ENCODE measurements around the gene KY. TPM values are rescaled to one million over a fixed set of nuclear protein-coding genes. Genes with fewer than 3 reads are reported as not detected.

The KY gene
- total and polyA plus RNA-seq, 2 of the 13 experiments (the other 11 are each of a cell fraction or from before 2014, with no cell fraction given) = not detected

DNA sequence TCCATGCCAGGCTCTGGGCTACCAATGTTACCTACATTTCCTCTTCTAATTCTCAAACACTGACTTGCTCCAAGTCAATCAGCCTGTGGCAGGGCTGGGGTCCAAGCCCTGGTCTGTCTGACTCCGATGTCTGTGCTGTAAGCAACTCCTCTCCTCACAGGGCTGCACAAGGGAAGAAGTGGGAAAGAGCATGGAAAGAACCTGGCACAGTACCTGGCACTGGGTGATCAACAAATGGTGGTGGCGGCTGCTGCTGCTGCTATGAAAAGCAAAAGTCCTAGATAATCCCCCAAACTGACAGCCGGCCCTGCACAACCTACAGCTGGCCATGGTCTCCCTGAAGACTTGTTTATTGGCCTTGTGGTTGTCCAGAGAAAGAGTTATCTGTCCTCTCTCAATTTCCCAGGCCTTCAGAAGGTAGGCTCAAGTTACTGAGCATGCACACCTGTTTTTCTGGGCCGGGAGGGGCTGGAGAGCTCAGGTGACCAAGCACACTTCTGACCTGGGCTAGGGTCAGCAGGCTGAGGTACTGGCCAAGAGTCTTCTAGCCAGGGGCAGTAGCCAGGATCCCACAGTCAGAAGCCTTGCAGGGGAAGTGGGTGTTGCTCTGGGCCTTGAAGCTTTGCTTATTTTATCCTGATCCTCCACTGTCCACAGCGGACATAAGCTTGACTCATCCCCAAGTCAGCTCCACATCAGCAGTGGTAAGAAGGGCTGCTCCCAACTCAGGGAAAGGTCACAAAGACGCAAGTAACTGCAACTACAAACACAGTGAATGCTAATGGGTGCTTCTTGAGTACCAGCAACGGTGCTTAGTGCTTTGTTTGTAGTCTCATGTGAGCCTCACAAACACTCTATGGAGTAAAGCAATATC lies 35.3 kb upstream of the KY start (continued):
- TF ChIP-seq, protein P1, sequence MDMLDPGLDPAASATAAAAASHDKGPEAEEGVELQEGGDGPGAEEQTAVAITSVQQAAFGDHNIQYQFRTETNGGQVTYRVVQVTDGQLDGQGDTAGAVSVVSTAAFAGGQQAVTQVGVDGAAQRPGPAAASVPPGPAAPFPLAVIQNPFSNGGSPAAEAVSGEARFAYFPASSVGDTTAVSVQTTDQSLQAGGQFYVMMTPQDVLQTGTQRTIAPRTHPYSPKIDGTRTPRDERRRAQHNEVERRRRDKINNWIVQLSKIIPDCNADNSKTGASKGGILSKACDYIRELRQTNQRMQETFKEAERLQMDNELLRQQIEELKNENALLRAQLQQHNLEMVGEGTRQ (IDR thresholded peaks at IDR 0.05; ENCODE audit: low read depth, low read length) = no peak
- TF ChIP-seq, protein P1 (CRISPR knock-in tag; IDR thresholded peaks at IDR 0.05; ENCODE audit: borderline replicate concordance) = no peak

DNA sequence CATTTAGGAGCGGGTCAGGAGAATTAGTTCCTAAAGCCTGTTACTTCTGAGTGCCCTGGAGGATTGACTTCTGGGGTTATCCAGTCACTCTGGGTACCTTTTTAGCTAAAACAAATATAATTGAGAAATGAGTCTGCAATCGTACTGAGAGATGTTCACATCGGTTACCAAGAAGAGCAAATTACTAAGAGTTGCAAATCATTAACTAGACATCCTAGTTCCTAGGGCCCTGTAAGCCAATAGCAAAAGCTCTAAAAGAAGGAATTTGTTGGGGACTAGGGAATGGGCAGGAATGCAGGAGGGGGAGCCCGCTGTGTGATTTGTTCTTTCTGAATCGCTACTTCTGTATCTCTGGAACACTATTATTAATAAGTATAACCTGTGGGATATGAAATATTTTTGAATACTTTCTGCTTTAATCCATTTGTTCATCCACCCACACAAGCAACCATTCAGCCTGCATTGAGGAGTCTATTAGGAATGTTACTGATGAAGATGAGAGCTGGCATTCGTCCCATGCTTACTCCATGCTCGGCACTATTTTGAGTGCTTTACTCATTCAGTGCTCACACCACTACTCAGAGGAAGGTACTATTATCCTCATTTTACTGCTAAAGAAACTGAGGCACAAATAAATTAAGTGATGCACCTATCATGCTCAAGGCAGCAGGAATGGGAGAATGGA lies 31.5 kb upstream of the KY start:
- CTCF ChIA-PET (ENCODE audit: low intra/inter-chr PET ratio, low total read pairs) = no interaction called here
- BruUV-seq (replicated peaks) = no TSS peak
- H3K4me2 ChIP-seq (ENCODE audit: low read depth, low read length) = no peak overlapping the region
- POLR2A ChIA-PET = no interaction called here
- H3K4me3 ChIP-seq (replicated peaks in 1 of 3; ENCODE audit: insufficient read depth in 1 of 3, low read depth in 2 of 3, low read length in 3 of 3) = no peak overlapping the region
- 13% methylated on average over 7 of the region's 7 CpGs for WGBS (ENCODE audit: low lambda C conversion rate)
- peaks cover 0 to 1% of the 10 kb centered on the region in 2 experiments; a peak in 3 of 5 replicates for H3K27me3 ChIP-seq (ENCODE audit: control insufficient read depth in 1 of 2, insufficient read depth in 2 of 2, low read length in 2 of 2)
- in situ Hi-C loops (cut with HindIII; ENCODE audit: extremely low pct_ligation_motif_present, low pct_unique_long_range_greater_than_20kb) = no loop called here
- no peaks in the 10 kb centered on the region for H4K20me1 ChIP-seq (ENCODE audit: insufficient read depth, low read length)
- intact Hi-C loops (cut with micrococcal nuclease; ENCODE audit: unreplicated experiment) = no loop called here
- no peak for FAIRE-seq
- H3K9me3 ChIP-seq (ENCODE audit: low read length) = no peaks in the 10 kb centered on the region
- no peak for ATAC-seq
- H3K9ac ChIP-seq (ENCODE audit: insufficient read depth, low read depth, low read length) = no peak overlapping the region
- no peak for DNase-seq (ENCODE audit: low spot score)
- H3K79me2 ChIP-seq (ENCODE audit: insufficient read depth, low read length) = no peaks in the 10 kb centered on the region
- no peaks in the 10 kb centered on the region for H3K4me1 ChIP-seq (ENCODE audit: insufficient read depth, low read length)
- H3K36me3 ChIP-seq (replicated peaks in 1 of 2; ENCODE audit: control insufficient read depth in 1 of 2, insufficient read depth in 2 of 2, low read length in 2 of 2) = no peaks in the 10 kb centered on the region
- no peak overlapping the region for H3K27ac ChIP-seq (ENCODE audit: extremely low read length, insufficient read depth, low read length)
- no peak overlapping the region for H2AFZ ChIP-seq (ENCODE audit: low read length)
- TF ChIP-seq, protein P2, sequence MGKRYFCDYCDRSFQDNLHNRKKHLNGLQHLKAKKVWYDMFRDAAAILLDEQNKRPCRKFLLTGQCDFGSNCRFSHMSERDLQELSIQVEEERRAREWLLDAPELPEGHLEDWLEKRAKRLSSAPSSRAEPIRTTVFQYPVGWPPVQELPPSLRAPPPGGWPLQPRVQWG (CRISPR knock-in tag; IDR thresholded peaks at IDR 0.05; ENCODE audit: borderline replicate concordance, low read depth) = no peak
- no peak for TF ChIP-seq ATF1 (CRISPR knock-in tag; IDR thresholded peaks at IDR 0.05)
- no peak for TF ChIP-seq NR2F6 (IDR thresholded peaks at IDR 0.05)
- no peak for TF ChIP-seq NR2F6 (CRISPR knock-in tag; IDR thresholded peaks at IDR 0.05)
- TF ChIP-seq, protein P3, sequence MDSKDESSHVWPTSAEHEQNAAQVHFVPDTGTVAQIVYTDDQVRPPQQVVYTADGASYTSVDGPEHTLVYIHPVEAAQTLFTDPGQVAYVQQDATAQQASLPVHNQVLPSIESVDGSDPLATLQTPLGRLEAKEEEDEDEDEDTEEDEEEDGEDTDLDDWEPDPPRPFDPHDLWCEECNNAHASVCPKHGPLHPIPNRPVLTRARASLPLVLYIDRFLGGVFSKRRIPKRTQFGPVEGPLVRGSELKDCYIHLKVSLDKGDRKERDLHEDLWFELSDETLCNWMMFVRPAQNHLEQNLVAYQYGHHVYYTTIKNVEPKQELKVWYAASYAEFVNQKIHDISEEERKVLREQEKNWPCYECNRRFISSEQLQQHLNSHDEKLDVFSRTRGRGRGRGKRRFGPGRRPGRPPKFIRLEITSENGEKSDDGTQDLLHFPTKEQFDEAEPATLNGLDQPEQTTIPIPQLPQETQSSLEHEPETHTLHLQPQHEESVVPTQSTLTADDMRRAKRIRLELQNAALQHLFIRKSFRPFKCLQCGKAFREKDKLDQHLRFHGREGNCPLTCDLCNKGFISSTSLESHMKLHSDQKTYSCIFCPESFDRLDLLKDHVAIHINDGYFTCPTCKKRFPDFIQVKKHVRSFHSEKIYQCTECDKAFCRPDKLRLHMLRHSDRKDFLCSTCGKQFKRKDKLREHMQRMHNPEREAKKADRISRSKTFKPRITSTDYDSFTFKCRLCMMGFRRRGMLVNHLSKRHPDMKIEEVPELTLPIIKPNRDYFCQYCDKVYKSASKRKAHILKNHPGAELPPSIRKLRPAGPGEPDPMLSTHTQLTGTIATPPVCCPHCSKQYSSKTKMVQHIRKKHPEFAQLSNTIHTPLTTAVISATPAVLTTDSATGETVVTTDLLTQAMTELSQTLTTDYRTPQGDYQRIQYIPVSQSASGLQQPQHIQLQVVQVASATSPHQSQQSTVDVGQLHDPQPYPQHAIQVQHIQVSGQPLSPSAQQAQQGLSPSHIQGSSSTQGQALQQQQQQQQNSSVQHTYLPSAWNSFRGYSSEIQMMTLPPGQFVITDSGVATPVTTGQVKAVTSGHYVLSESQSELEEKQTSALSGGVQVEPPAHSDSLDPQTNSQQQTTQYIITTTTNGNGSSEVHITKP (CRISPR knock-in tag; IDR thresholded peaks at IDR 0.05; ENCODE audit: low read depth) = no peak
- TF ChIP-seq, protein P4, sequence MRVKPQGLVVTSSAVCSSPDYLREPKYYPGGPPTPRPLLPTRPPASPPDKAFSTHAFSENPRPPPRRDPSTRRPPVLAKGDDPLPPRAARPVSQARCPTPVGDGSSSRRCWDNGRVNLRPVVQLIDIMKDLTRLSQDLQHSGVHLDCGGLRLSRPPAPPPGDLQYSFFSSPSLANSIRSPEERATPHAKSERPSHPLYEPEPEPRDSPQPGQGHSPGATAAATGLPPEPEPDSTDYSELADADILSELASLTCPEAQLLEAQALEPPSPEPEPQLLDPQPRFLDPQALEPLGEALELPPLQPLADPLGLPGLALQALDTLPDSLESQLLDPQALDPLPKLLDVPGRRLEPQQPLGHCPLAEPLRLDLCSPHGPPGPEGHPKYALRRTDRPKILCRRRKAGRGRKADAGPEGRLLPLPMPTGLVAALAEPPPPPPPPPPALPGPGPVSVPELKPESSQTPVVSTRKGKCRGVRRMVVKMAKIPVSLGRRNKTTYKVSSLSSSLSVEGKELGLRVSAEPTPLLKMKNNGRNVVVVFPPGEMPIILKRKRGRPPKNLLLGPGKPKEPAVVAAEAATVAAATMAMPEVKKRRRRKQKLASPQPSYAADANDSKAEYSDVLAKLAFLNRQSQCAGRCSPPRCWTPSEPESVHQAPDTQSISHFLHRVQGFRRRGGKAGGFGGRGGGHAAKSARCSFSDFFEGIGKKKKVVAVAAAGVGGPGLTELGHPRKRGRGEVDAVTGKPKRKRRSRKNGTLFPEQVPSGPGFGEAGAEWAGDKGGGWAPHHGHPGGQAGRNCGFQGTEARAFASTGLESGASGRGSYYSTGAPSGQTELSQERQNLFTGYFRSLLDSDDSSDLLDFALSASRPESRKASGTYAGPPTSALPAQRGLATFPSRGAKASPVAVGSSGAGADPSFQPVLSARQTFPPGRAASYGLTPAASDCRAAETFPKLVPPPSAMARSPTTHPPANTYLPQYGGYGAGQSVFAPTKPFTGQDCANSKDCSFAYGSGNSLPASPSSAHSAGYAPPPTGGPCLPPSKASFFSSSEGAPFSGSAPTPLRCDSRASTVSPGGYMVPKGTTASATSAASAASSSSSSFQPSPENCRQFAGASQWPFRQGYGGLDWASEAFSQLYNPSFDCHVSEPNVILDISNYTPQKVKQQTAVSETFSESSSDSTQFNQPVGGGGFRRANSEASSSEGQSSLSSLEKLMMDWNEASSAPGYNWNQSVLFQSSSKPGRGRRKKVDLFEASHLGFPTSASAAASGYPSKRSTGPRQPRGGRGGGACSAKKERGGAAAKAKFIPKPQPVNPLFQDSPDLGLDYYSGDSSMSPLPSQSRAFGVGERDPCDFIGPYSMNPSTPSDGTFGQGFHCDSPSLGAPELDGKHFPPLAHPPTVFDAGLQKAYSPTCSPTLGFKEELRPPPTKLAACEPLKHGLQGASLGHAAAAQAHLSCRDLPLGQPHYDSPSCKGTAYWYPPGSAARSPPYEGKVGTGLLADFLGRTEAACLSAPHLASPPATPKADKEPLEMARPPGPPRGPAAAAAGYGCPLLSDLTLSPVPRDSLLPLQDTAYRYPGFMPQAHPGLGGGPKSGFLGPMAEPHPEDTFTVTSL (CRISPR knock-in tag; IDR thresholded peaks at IDR 0.05; ENCODE audit: borderline replicate concordance) = no peak
